ENCODE measurements around the gene DMRTB1.

Gene DMRTB1

DNA sequence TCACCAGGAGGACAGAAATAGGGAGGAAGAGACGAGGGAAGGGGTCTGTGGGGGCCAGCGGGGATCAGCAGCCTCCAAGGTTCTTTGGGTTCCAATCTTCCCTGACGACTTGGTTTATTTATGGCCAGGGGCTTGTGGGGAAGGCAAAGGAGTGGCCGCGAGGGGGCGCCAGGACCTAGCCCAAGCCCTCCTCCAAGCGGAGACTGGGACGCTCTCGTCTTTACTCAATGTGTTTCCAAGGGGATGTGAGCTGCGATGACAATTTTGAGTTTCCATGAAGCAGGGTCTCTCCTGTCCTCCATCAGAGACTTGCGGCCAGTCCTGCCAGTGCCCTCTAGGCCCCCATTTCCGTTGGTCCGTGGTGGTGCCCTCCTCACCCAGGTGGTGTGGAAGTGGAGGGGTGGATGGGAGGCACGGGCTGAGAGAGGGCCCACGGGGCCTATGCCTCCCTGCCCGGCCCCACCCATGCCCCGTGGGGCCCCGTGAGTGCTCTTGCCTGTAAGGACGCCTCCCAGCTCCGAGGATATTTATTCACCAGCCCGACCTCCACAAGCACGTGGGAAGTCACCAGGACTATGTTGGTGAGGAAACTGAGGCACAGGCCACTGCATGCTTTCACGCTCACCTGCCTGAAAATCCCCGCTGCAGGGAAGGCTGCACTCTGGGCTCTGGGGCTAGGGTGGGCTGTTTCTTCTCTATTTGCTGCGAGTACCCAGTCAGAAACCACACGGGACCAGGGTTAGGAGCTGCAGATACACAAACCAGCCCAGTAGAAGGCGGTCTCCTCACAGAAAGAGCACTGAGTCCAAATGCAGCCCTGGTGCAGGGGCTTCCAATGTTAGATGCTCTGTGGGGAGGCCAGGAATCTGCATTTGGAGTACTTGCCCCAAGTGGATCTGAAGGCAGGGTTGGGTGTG is 26.5 kb downstream of the DMRTB1 start:
- peak; percentile 13 to 34 (median 15) for DNase-seq (ENCODE audit: low read depth in 3 of 3)

DNA sequence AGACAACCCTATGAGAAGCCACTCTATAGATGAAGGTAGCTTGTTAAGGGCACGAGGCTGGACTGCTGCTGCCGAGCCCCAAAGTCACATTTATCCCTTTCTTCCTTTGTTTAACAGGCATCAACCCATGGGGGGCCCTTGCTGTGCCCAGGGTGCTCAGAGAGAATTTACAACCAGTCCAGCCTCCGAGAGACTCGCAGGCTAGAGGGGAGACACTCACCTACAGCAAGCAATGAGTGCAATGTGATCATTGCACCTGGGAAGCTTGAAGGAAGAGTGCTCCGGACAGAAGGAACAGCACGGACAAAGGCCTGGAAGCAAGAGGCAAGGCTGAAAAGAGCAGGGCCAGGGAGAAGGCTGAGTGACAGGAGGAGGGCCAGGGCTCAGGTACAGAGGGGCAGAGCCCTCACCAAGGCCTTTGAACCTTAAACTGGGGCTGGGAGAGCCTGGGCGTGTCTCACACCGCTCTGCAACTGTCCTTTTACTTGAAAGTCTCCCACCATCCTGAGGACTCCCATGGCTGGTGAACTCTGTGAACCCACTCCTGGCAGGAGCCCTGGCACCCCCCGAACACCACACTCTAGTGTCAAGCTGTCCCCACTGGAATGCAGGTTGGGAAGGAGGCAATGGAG is 27.3 kb downstream of the DMRTB1 start:
- DNase-seq (ENCODE audit: low read depth in 3 of 3) = no peak

DNA sequence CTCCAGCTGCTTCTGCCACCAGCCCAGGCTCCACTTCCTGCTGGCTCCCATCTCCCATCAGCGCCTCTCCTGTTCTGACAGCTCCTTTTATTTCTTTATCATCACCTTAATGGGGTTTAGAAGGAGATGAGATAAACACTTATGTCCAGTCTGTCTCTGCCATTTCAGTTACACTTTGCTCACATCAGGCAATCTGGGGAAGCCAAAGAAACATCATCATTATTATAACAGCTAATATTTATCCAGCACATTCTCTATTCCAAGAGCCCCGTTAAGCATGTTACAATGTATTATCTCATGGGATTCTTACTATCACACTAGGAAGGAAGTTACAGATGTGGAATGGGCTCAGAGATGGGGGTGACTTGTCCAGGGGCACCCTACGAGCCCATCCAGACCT is 31.2 kb downstream of the DMRTB1 start:
- no peak for DNase-seq (ENCODE audit: low read depth in 3 of 3)

DNA sequence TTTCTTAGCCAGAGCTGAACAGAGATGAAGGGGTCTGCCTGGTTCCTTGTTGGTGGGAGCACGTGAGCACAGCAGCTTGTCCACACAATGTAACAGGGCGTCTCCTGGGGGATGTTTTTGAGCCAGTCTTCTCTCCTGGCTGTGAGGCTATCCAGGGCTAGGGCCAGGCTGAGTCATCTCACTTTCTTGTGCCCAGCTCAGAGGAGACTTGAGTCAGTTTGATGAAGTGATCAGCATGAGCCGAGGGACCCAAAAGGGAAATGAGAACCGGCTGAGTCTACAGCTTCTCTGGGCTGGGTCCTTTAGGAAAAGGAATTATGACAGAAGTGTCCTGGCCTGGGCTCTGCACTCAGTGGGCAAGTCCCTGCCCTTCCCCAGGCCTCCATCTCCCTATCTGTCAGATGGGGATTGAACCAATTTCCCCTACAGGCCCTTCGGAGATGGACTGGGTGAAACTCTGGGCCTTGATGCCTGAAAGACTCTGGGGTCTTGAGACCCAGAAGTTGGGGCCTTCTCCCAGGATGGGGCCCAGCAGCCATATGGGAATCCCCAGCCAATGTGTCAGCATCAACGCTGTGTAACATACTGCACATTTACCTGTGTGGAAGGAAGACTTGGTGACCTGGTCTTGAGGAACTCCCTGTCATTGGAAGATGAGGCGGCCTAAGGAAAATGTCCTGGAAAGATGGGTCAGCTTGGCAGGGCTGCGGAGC is 36.6 kb downstream of the DMRTB1 start:
- DNase-seq (ENCODE audit: low read depth in 3 of 3) = no peak

DNA sequence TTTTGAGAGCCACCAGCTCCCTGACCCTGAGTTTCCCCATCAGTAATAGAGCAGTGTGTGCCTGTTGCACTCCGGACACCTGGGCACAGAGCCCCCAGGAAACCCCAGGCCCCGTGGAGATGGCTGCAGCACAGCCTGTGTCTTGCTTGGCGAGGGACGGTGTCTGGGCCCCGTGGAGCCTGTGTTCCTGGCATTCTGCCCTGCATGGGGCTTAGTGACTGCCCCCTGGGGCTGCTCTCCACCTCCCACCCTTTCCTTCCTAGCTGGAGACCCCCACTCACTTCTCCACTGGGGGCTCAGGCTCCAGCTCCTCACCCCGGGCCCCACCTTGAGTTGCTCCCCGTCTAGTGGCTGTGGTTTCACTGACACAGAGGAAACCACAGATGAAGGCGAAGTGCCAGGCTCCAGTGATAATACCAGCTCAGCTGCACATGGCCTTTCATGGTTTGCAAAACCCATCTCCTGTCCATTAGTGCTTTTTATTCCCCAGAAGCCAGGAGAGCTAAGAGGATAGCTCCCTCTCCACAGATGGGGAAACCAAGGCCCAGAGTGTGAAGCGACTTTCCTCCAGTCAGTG is 39.4 kb downstream of the DMRTB1 start:
- DNase-seq (ENCODE audit: low read depth in 3 of 3) = no peak

DNA sequence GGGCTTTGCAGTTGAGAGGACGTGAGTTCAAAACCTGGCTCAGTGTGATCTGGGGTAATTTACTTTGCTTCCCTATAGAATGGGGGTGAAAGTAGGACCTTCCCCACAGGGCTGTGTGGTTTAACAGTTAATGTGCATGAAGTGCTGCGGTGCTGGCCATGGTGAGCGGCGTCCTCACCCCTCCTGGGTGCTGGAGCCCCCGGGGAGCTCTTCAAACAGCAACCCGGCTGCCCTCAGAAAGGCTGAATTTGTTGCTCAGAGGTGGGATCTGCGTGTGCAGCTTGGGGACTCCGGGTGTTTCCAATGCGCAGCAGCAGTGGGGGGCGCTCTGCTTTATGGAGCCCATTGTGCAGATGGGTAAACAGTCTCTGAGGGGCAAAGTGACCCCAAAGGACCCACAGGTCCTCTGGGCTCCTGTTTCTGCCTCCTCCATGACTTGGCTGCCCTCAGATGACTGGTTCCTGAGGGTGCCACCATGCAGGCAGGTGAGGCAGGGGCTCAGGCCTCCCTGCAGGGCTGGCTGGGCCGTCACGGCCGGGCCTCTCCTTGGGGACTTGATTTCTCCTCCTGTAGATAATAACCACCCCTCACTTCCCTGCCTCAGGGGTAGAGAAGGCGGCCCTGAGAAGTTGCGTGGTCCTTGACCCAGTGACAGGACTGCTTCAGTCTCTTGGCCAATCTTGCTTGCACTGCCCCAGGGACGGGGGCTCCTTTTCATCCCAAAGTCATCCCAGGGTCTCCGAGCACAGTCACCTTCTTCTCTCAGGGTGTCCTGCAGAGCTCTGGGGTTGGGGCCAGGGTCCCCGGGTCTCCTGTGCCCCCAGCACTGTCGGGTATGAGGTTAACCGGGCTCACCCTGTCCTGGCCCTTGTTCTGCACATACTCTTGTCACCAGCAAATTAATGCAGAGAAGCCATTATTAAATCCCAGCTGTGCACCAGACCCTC is 40.3 kb downstream of the DMRTB1 start:
- DNase-seq (ENCODE audit: low read depth in 3 of 3) = no peak

DNA sequence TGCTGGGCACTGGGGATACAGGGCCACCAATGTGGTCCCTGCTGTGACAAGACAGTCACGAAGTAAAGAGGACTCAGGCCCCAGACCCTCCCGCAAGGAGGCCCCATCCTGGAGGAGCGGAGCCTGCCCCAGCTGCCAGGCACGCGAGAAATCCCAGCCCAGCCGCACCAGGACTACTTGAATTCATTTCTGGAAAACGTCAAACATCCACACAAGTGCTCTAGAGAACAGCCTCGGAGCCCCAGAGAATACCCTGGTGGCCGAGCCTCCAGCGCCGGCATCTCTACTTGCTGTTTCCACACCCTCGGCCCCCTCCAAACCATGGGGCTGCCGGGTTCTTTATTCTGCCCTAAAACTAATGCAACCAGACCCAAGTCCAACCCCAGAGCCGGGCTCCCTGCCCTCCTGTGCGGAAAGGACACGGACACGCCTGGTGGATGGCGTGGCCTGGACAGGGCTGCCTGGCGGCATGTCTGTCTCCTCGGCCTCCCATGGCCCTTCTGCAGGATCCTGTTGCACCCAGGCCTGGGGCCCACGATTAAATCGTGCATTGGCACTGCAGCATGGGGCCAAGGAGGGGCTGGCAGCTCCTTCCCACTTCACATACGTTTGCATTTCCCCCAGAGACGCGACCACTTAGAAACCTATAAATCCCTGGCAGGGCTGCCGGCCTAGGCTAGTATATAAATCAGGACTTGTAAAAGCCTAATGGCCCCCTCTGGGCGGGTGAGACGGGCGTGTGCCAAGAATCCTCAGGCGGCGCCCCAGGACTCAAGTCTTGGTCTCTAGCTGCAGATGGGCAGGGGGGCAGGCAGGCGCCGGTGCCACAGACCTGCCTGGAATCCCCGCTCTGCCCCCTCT is 41.2 kb downstream of the DMRTB1 start:
- no peak for DNase-seq (ENCODE audit: low read depth in 3 of 3)

DNA sequence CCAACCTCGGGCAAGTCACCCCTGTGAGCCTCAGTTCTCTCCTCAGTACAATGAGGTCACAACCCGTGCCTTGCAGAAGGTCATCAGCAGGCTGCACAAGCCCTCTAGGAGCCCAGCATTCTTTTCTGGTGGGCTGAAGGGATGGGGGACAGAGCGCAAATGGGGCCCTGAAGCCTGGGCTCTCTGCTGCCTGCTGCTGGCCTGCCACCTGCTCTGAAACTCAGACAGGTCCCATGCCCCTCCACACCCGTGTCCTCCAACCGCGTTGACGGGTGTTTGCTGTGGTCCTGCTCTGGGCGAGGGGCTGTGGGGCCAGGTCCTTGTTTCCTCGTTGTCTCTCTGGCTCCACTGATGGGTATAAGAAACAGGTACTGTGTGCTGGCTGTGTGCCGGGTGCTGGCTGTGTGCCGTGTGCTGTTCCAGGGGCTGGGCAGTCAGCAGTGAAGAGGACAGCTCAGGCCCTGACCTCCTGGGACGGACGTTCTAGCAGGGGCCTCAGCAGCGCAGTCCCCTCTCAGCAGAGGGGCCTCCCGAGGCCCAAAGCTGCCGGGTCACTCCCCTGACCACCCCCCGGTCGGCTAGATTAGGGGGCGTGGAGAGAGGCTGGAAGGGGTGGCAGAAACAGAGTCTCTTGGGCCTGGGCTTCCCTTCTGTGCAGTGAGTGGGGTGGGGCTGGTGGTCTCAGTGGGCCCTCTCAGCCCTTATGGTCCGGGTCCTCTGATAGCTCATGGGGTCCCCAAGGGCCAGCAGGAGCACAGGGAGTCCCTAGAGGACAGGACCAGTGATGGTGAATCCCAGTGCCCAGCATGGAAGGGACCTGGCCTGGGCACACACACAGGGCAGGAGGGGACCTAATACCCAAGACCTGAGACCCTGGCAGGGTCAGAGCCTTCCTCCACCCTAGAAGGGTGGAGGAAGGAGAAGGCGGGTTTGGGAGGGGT is 42.1 kb downstream of the DMRTB1 start:
- no peak for DNase-seq (ENCODE audit: low read depth in 3 of 3)

DNA sequence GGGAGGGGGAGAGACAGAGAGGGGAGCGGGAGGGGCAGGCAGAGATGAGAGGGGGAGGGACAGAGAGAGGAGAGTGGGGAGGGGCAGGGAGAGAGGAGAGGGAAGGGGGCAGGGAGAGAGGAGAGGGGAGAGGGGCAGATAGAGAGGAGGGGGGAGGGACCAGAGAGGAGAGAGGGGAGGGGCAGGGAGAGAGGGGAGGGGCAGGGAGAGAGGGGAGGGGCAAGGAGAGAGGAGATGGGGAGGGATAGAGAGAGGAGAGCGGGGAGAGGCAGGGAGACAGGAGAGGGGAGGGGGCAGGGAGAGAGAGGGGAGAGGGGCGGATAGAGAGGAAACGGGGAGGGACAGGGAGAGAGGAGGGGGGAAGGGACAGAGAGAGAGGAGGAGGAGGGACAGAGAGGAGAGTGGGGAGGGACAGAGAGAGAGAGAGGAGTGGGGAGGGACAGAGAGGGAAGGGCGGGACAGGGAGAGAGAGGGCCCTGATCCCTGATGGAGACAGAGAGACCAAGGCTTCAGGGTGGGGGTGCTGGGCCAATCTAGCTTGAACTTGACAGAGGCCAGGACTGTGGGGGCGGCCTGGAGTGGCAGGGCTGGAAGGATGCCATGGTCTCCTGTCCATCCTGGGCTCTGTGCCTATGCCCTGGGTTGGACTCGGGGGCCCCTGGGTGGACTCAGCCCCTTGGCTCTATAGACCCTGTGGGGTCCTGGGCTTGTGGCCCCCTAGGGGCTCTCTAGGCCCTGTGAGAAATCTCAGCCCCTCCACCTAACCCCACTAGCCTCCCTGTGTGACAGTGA is 43.6 kb downstream of the DMRTB1 start:
- no peak for DNase-seq (ENCODE audit: low read depth in 3 of 3)

DNA sequence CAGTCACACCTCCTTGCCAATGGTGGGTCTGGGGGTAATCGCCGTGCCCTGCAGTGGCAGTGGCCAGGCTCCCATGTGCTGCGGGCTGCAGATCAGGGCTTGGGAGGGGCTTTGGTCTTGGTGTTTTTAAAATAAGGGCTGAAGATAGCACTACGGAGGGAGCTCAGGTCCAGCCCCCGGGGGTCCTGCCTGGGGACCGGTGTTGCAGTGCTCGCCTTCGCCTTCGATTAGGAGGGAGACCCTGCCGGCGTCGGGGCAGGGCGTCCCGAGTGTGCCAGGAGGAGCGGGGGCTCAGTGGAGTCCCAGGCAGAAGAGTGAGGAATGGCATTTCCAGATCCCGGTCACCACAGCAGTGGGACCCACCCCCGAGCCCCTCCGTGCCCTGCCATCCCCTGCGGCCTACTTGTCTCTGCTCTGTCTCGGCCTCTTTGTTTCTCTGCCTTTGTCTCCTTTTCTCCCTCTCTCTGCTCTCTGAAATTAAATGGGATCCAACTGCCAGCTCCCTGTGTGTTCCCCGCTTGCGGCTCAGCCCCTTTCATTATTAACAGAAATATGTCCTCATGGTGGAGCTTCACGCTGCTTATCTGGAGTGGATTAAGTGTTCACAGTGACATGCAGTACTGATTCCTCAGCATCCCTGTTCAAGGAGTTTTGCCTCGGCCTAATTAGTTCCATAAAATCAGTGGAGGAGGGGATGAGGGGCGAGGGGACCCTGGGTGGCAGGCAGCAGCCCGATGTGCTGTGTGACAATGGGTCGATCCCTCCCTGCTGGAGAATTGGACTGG is 44.4 kb downstream of the DMRTB1 start:
- no peak for DNase-seq (ENCODE audit: low read depth in 3 of 3)

DNA sequence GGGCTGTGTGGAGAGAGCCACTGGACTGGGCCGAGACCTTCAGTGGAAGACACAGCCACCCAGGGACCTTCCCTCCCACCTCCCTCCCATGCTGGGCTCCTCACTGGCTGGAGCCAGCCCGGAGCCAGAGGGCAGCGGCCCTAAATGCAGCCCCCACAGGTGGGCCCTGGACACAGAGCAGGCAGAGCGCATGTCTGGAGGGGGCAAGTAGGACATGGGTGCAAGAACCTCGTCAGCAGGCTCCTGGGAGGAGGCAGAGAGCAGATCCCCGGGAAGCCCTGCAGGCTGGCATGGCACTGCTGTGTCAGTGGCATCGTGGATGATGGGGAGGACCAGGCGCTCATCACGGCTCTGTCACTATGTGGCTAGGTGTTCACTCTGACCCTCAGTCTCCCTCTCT is 45.7 kb downstream of the DMRTB1 start:
- no peak for DNase-seq (ENCODE audit: low read depth in 3 of 3)

DNA sequence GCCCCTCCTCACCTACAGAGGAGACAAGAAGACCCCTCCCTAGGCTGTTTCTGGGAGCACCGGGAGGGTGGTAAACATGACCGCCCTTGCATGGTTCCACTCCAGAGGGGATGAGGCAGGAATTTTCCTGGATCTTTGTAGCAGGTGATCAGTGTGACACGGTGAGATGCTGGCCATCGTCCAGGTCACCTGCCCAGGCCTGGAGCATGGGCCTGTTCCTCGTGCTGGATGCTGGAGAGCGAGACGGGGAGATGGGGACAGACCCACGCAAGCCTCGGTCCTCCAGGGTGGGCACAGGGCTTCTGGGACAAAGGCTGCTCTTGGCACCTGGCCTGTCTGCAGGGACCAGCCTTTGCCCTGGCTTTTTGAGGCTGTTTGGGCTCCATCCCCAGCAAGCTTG is 46.2 kb downstream of the DMRTB1 start:
- DNase-seq (ENCODE audit: low read depth in 3 of 3) = no peak

DNA sequence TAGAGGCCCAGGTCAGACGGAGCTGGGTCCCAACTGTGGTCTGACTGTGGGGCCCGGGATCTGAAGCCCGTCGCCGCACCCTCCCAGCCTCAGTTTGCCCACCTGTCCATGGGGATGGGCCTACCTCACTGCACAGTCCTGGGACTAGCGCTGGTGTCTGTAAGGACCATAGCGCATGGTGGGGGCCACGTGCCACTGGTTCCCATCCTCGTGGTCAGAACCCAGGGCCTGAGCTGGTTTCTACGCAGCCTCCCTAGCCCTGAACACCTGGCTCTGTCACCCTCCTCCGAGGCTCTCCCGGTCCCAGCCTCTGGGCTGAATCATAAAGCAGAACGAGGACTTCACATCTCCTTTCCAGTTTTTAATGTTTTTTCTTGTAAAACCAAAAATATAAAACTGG is 46.7 kb downstream of the DMRTB1 start:
- DNase-seq (ENCODE audit: low read depth in 3 of 3) = no peak

DNA sequence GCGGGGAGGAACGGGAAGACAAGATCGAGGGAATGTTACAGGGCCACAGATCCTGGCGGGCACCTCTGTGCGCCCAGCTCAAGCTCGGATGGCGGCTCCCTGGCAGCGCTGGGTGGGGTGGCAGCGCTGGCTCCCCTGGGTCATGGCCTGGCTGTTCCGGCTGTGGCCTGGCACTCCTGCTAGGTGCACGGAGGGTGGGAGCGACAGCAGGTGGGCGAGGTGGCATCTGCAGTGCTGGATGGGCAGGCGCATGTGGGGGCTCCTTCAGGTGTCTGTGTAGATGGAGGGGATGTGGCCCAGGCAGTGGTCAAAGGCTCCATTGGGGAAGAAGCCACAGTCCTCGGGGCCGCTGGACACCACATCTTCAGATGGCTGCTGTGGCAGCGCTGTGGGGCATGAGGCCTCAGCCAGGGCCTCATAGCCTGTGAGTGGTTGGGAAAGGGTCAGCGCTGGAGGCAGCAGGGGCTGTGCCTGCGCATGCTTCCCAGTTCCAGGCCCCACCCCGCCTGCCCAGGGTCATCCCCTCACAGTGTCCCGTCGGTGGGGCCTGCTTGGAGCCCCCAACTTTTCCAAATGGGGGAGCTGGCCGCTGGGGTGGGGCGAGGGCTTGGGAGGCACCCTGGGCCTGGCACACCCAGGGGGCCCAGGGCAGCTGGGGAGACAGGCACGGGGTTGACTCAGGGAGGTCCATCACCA is 47.3 kb downstream of the DMRTB1 start:
- no peak for DNase-seq (ENCODE audit: low read depth in 3 of 3)

DNA sequence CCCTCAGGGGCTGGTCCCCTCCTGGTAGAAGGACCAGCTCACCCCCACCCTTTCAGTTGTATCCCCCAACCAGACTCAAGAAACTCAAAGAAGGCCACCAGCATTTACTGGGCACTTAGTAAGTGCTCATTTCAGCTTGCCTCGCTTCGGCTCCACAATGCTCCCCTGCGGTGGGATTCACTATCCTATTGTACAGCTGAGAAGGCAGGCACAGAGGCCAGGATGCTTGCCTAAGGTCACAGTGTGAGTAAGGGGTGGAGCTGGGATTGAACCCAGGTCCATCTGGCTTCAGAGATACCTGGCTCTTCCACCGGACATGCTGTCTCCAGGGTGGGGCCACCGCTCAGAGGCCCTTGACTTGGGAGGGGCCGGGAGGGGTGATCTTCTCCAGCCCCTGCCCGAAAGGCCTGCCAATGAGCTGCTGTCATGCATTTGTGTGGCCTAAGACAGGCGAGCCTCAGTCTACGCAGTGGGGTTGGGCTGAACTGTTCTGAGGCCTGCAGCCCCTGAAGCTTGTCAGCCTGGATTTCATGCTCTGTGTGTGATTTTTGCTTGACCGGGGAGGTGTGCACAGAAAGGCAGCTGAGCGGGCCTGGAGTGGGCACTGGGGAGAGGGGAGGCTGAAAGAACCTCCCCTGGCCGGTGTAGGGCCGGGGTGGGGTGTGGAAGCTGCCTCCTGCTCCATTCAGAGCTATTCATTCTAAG is 48.1 kb downstream of the DMRTB1 start:
- DNase-seq (ENCODE audit: low read depth in 3 of 3) = no peak

Measured in stimulated activated CD4-positive, alpha-beta T cell treated with anti-CD3 and anti-CD28 coated beads, TNF-alpha, amount 100 ng/mL, for 4 hours (primary cell).